Measurements from ENCODE around the gene CEP131. TPM values are rescaled to one million over a fixed set of nuclear protein-coding genes. Genes with fewer than 3 reads are reported as not detected.

The CEP131 gene
- total and polyA plus RNA-seq, 2 donors (not counting 3 experiments of a cell fraction or from before 2014, with no cell fraction given), result 5.3 to 17.9 TPM

GRCh38 chr17:81160747-81161453 is 61.9 kb downstream of the CEP131 start:
- dilution Hi-C loops (cut with MboI; ENCODE audit: extremely low pct_ligation_motif_present, low sequenced_read_pairs), result no loop called here
- TF ChIP-seq EZH2 (IDR thresholded peaks at IDR 0.05; ENCODE audit: borderline replicate concordance, low read depth, low read length, severe bottlenecking), result no peak
- TF ChIP-seq, protein P1, sequence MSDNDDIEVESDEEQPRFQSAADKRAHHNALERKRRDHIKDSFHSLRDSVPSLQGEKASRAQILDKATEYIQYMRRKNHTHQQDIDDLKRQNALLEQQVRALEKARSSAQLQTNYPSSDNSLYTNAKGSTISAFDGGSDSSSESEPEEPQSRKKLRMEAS (IDR thresholded peaks at IDR 0.05; ENCODE audit: insufficient read depth, insufficient read length), result no peak
- TF ChIP-seq MYC (IDR thresholded peaks at IDR 0.05; ENCODE audit: low read depth, low read length), result no peak
- no peak for TF ChIP-seq JUN (IDR thresholded peaks at IDR 0.05; ENCODE audit: borderline replicate concordance, insufficient read depth, insufficient read length, low read depth)
- TF ChIP-seq POLR2A (IDR thresholded peaks at IDR 0.05; ENCODE audit: low read depth, low read length), result no peak
- no peak for TF ChIP-seq CTCF (IDR thresholded peaks at IDR 0.05; ENCODE audit: extremely low read depth in 1 of 2, insufficient read depth in 1 of 2, low read depth in 1 of 2, low read length in 2 of 2)
- TF ChIP-seq POLR2AphosphoS5 (IDR thresholded peaks at IDR 0.05; ENCODE audit: insufficient read depth, low read depth, low read length), result no peak
- TF ChIP-seq GATA2 (IDR thresholded peaks at IDR 0.05; ENCODE audit: insufficient read depth, insufficient read length, low read depth, low read length), result no peak
- no peak for TF ChIP-seq FOS (IDR thresholded peaks at IDR 0.05; ENCODE audit: borderline replicate concordance, insufficient read depth, low read length)
- intact Hi-C loops (cut with micrococcal nuclease), result no loop called here
- H3K4me1 ChIP-seq (ENCODE audit: control insufficient read depth, extremely low read depth, insufficient read depth, low read length), result peaks cover 4% of the 10 kb centered on the region
- POLR2A ChIA-PET, result no interaction called here
- H3K36me3 ChIP-seq (ENCODE audit: control insufficient read depth in 2 of 2, extremely low read depth in 1 of 2, insufficient read depth in 2 of 2, low read length in 2 of 2), result no peaks in the 10 kb centered on the region
- no peaks in the 10 kb centered on the region for H4K20me1 ChIP-seq (replicated peaks; ENCODE audit: control insufficient read depth, extremely low read depth, insufficient read depth, low read length)
- no peaks in the 10 kb centered on the region for H3K9me1 ChIP-seq (replicated peaks; ENCODE audit: control insufficient read depth, extremely low read depth, insufficient read depth, low read length)
- no peak overlapping the region for H3K4me2 ChIP-seq (ENCODE audit: insufficient read depth, low read length)
- H3K4me3 ChIP-seq (replicated peaks in 1 of 3; ENCODE audit: insufficient read depth in 1 of 3, low read depth in 1 of 3, low read length in 3 of 3), result no peak overlapping the region
- no peak overlapping the region for H3K27ac ChIP-seq (ENCODE audit: insufficient read depth, low read depth, low read length)
- no TSS peak for BruUV-seq (replicated peaks)
- H3K79me2 ChIP-seq (ENCODE audit: control insufficient read depth, insufficient read depth, low read length), result no peaks in the 10 kb centered on the region
- H3K9me3 ChIP-seq (replicated peaks; ENCODE audit: control insufficient read depth, insufficient read depth, low read length), result no peaks in the 10 kb centered on the region
- CTCF ChIA-PET, result no interaction called here
- DNase-seq (ENCODE audit: low read depth, low spot score) (no peak), FAIRE-seq (no peak)
- peaks cover 0 to 6% of the 10 kb centered on the region in 2 experiments for H3K27me3 ChIP-seq (ENCODE audit: control insufficient read depth in 2 of 2, insufficient read depth in 2 of 2, low read length in 2 of 2)
- no peak overlapping the region for H3K9ac ChIP-seq (replicated peaks; ENCODE audit: extremely low read depth, insufficient read depth, low read length)
- peak overlapping the region; percentile 60 for H2AFZ ChIP-seq (ENCODE audit: low read depth, low read length)
